Subcutaneous abdominal adipose tissue (tissue), 5 donors: ENCODE measurements around the gene OR2H1.
"Not testable (repeated sequence)": the region's sequence is repeated elsewhere in the genome, so short reads cannot be mapped to it uniquely, and the experiment has no call there.

Source experiments
- H3K27ac ChIP-seq: one replicate; pipeline ENCODE4 v1.7.0; 2013; ENCODE audit warnings: low read depth, mild to moderate bottlenecking, inconsistent platforms, low read length, moderate library complexity
- H3K27me3 ChIP-seq, 5 donors: one replicate each; pipeline ENCODE4 v1.7.0; 2013; ENCODE audit warnings: low read length in 5 of 5, inconsistent platforms in 1 of 5; ENCODE audit not compliant: control insufficient read depth in 5 of 5, insufficient read depth in 4 of 5
- H3K36me3 ChIP-seq, 5 donors: one replicate each; pipeline ENCODE4 v1.7.0; 2013; ENCODE audit warnings: low read length in 5 of 5; ENCODE audit not compliant: control insufficient read depth in 5 of 5, insufficient read depth in 5 of 5
- H3K4me1 ChIP-seq, 5 donors: one replicate each; pipeline ENCODE4 v1.7.0; 2013; ENCODE audit warnings: low read length in 5 of 5, mild to moderate bottlenecking in 3 of 5, moderate library complexity in 1 of 5; ENCODE audit not compliant: control insufficient read depth in 5 of 5, insufficient read depth in 5 of 5
- H3K4me3 ChIP-seq, 5 donors: one replicate each; pipeline ENCODE4 v1.7.0; 2013; ENCODE audit warnings: low read length in 5 of 5, low read depth in 1 of 5
- H3K9ac ChIP-seq, 5 donors: one replicate each; pipeline ENCODE4 v1.7.0; 2013; ENCODE audit warnings: low read length in 5 of 5, mild to moderate bottlenecking in 4 of 5, moderate library complexity in 3 of 5
- H3K9me3 ChIP-seq, 5 donors: one replicate each; pipeline ENCODE4 v1.7.0; 2013; ENCODE audit warnings: low read length in 5 of 5; ENCODE audit not compliant: control insufficient read depth in 5 of 5
- donor health status: healthy.
- donor health status: healthy.
- donor health status: healthy.
- donor health status: healthy.
- donor health status: healthy.

OR2H1 gene

GRCh38 chr6:29444031-29444430, 12.9 kb upstream of the OR2H1 start:
- H3K27ac ChIP-seq, H3K36me3 ChIP-seq, H3K4me3 ChIP-seq, H3K9me3 ChIP-seq, H3K9ac ChIP-seq, H3K27me3 ChIP-seq, H3K4me1 ChIP-seq: not testable (repeated sequence)

DNA sequence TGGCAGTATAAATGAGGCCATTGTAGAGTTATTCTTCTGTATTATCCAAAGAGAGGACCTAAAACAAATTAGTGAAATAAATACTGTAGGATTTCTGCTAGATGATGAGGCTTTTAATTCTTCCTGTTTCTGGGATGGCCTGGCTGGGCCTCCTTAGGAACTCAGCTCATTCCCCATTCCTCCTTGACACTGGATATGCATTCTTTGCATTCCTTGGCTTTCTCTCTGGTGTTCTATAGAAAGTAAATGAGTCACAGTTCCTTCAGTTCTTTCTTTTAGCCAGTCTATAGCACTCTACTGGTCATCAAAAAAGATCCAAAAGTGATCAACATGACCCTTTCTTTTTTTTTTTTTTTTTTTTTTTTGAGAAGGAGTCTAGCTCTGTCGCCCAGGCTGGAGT, 9.3 kb upstream of the OR2H1 start:
- H3K4me1 ChIP-seq: no peaks in the 10 kb centered on the region
- no peak overlapping the region for H3K4me3 ChIP-seq
- peaks cover 0 to 4% (median 0%) of the 10 kb centered on the region in 5 donors for H3K27me3 ChIP-seq
- H3K9ac ChIP-seq: no peak overlapping the region
- H3K27ac ChIP-seq: no peak overlapping the region
- peaks cover 0 to 11% (median 2%) of the 10 kb centered on the region in 5 donors for H3K9me3 ChIP-seq
- no peaks in the 10 kb centered on the region for H3K36me3 ChIP-seq

GRCh38 chr6:29451471-29452193, 5.3 kb upstream of the OR2H1 start:
- Histone ChIP-seq H3K27me3 (no peaks in the 10 kb centered on the region), H3K4me3 (no peak overlapping the region), H3K4me1 (no peaks in the 10 kb centered on the region), H3K9ac (no peak overlapping the region), H3K36me3 (no peaks in the 10 kb centered on the region), H3K27ac (no peak overlapping the region), H3K9me3 (peaks cover 0 to 5% (median 0%) of the 10 kb centered on the region in 5 donors)

DNA sequence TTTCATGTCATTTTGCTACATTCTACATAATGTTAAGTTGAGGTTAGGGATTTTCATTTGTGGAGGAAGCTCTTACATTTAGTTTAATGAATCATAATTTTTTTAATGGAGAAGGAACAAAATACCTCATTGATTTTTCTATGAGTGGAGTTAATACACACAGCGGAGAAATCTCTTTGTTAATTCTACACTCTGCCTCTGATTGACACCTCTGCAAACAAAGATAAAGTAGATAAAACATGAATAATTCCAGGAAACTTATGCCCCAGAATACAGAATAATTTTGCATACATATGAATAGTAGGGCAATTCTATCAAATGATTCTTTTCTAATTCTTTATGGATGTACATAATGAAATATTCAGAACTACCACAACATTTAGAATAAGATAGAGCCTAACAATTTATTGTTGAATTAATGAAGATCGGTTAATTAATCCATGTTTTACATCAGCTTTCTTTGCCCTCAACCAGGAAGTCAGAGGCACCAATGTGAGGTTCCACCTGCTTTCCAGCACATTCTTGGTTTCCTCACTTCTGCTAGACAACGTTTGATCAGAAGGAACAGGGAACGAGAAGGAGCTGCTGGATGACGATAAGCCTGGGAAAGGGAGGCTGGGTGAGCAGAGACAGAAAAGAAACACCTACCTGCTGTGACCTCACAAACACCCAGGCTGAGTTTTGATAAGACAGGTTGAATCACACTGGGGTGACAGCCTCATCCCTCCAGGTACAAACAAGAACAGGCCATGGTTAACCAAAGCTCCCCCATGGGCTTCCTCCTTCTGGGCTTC, 4.3 kb downstream of the OR2H1 start:
- no peak overlapping the region for H3K27ac ChIP-seq
- H3K9ac ChIP-seq: no peak overlapping the region
- no peaks in the 10 kb centered on the region for H3K36me3 ChIP-seq
- H3K4me3 ChIP-seq: no peak overlapping the region
- H3K4me1 ChIP-seq: no peaks in the 10 kb centered on the region
- peaks cover 0 to 6% (median 0%) of the 10 kb centered on the region in 5 donors for H3K27me3 ChIP-seq
- no peaks in the 10 kb centered on the region for H3K9me3 ChIP-seq

GRCh38 chr6:29462022-29462421, 5.1 kb downstream of the OR2H1 start:
- H3K4me1 ChIP-seq: no peaks in the 10 kb centered on the region
- H3K4me3 ChIP-seq: no peak overlapping the region
- peaks cover 0 to 6% (median 0%) of the 10 kb centered on the region in 5 donors for H3K27me3 ChIP-seq
- H3K9ac ChIP-seq: no peak overlapping the region
- H3K9me3 ChIP-seq: no peaks in the 10 kb centered on the region
- H3K27ac ChIP-seq: no peak overlapping the region
- no peaks in the 10 kb centered on the region for H3K36me3 ChIP-seq

GRCh38 chr6:29465279-29465678, 8.3 kb downstream of the OR2H1 start:
- Histone ChIP-seq H3K27ac (no peak overlapping the region), H3K36me3 (no peaks in the 10 kb centered on the region), H3K9me3 (no peaks in the 10 kb centered on the region), H3K27me3 (peaks cover 0 to 6% (median 0%) of the 10 kb centered on the region in 5 donors), H3K4me1 (no peaks in the 10 kb centered on the region), H3K9ac (no peak overlapping the region), H3K4me3 (no peak overlapping the region)

- no peak overlapping the region for H3K9ac ChIP-seq
- H3K27me3 ChIP-seq: peaks cover 0 to 6% (median 0%) of the 10 kb centered on the region in 5 donors
- H3K27ac ChIP-seq: no peak overlapping the region
- no peaks in the 10 kb centered on the region for H3K9me3 ChIP-seq
- H3K4me1 ChIP-seq: no peaks in the 10 kb centered on the region
- H3K4me3 ChIP-seq: no peak overlapping the region
- H3K36me3 ChIP-seq: no peaks in the 10 kb centered on the region
These were observed 8.8 kb downstream of the OR2H1 start for GRCh38 chr6:29465801-29466200.

GRCh38 chr6:29466241-29466640, 9.3 kb downstream of the OR2H1 start:
- Histone ChIP-seq H3K4me3 (no peak overlapping the region), H3K9me3 (no peaks in the 10 kb centered on the region), H3K9ac (no peak overlapping the region), H3K36me3 (no peaks in the 10 kb centered on the region), H3K27me3 (peaks cover 0 to 6% (median 0%) of the 10 kb centered on the region in 5 donors), H3K27ac (no peak overlapping the region), H3K4me1 (no peaks in the 10 kb centered on the region)

- Histone ChIP-seq H3K4me1 (no peaks in the 10 kb centered on the region), H3K36me3 (no peaks in the 10 kb centered on the region), H3K27me3 (peaks cover 0 to 6% (median 0%) of the 10 kb centered on the region in 5 donors), H3K4me3 (no peak overlapping the region), H3K9ac (no peak overlapping the region), H3K9me3 (peaks cover 0 to 2% (median 0%) of the 10 kb centered on the region in 5 donors), H3K27ac (no peak overlapping the region)
These were observed 18.0 kb downstream of the OR2H1 start for GRCh38 chr6:29474996-29475395.

DNA sequence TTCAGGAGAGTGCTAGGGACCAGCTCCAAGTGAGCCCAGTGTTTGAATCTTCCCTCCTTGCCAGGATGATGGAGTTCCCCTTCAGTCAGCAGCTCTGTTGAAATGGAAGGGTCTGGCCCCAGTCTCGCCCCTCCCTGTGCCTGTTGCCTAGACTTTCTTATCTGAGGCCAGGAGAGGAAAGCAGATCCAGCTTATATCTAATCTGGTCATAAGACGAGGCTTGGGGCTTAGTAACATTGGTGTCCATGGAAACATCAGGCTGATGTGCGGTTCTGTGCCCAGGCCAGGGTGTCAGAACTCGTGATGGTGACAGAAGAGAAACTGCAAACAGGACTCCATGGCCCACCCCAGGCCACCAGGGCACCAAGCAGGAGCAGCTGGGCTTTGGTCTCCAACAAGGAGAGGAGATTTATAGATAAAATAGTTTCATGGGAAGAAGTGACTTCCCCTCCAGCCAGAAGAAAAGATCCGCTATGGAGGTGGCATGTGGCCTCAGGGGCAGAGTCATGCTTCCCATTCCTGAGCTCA, 21.0 kb downstream of the OR2H1 start:
- no peak overlapping the region for H3K9ac ChIP-seq
- no peak overlapping the region for H3K27ac ChIP-seq
- peaks cover 0 to 2% (median 0%) of the 10 kb centered on the region in 5 donors for H3K9me3 ChIP-seq
- no peaks in the 10 kb centered on the region for H3K4me1 ChIP-seq
- H3K27me3 ChIP-seq: peaks cover 0 to 6% (median 0%) of the 10 kb centered on the region in 5 donors
- H3K36me3 ChIP-seq: no peaks in the 10 kb centered on the region
- no peak overlapping the region for H3K4me3 ChIP-seq
